OCI-LY1 (cell line): ENCODE results near the gene ST7L.

Experiments
- H2AFZ ChIP-seq: fragments of 200-600 bp; sonication (generic), shearing (Covaris generic); 2 replicates; pipeline ENCODE4 v1.6.0; 2014; ENCODE audit warnings: antibody characterized with exemption, mild to moderate bottlenecking, low read length
- H3F3A ChIP-seq: fragments of 200-600 bp; sonication (generic), shearing (Covaris generic); 2 replicates; pipeline ENCODE4 v1.6.0; 2014; ENCODE audit warnings: mild to moderate bottlenecking, antibody characterized with exemption, low read length, moderate library complexity; ENCODE audit not compliant: insufficient read depth
- H3K27ac ChIP-seq: fragments of 200-600 bp; sonication (generic); 2 replicates; pipeline ENCODE4 v1.5.1; 2014; ENCODE audit warnings: low read length, mixed run types, mild to moderate bottlenecking, low read depth; ENCODE audit not compliant: poor library complexity, severe bottlenecking
- H3K27me3 ChIP-seq: fragments of 200-600 bp; sonication (generic); 2 replicates; pipeline ENCODE4 v1.6.0; 2014; ENCODE audit warnings: antibody characterized with exemption, mild to moderate bottlenecking, low read length, moderate library complexity; ENCODE audit not compliant: insufficient read depth
- H3K36me3 ChIP-seq: fragments of 200-600 bp; sonication (generic); 2 replicates; pipeline ENCODE4 v1.6.1; 2014; ENCODE audit warnings: mild to moderate bottlenecking, antibody characterized with exemption, low read length, moderate library complexity, mixed read lengths; ENCODE audit not compliant: insufficient read depth
- H3K4me1 ChIP-seq: fragments of 200-600 bp; sonication (generic); 2 replicates; pipeline ENCODE4 v1.5.1; 2014; ENCODE audit warnings: mild to moderate bottlenecking, low read length, moderate library complexity; ENCODE audit not compliant: insufficient read depth, severe bottlenecking
- H3K4me2 ChIP-seq: fragments of 200-600 bp; sonication (generic), shearing (Covaris generic); 2 replicates; pipeline ENCODE4 v1.6.1; 2014; ENCODE audit warnings: low read length
- H3K4me3 ChIP-seq: fragments of 200-600 bp; sonication (generic); 2 replicates; pipeline ENCODE4 v1.5.1; 2014; ENCODE audit warnings: low read length, low read depth, mild to moderate bottlenecking, mixed read lengths; ENCODE audit not compliant: poor library complexity, severe bottlenecking
- H3K79me2 ChIP-seq: fragments of 200-600 bp; shearing (Covaris generic); 2 replicates; pipeline ENCODE4 v1.6.1; 2016; ENCODE audit warnings: mixed run types, low read length, mixed read lengths; ENCODE audit not compliant: insufficient read depth
- H3K9ac ChIP-seq: fragments of 200-600 bp; sonication (generic), shearing (Covaris generic); 2 replicates; pipeline ENCODE4 v1.6.1; 2014; ENCODE audit warnings: mild to moderate bottlenecking, low read length, mixed read lengths
- H3K9me2 ChIP-seq: fragments of 200-600 bp; sonication (generic), shearing (Covaris generic); 2 replicates; pipeline ENCODE4 v1.6.1; 2014; ENCODE audit warnings: low read depth, mild to moderate bottlenecking, low read length, mixed read lengths
- H3K9me3 ChIP-seq: fragments of 200-600 bp; shearing (Covaris generic); 2 replicates; pipeline ENCODE4 v1.6.1; 2014; ENCODE audit warnings: low read length, mixed read lengths
- H4K20me1 ChIP-seq: fragments of 200-600 bp; sonication (generic), shearing (Covaris generic); 2 replicates; pipeline ENCODE4 v1.6.0; 2016; ENCODE audit warnings: mild to moderate bottlenecking, low read length; ENCODE audit not compliant: insufficient read depth
- CTCF ChIP-seq: fragments of 200-600 bp; sonication (generic), shearing (Covaris generic); IDR thresholded peaks from 2 replicates; pipeline ENCODE4 v1.5.1; 2017; ENCODE audit warnings: mild to moderate bottlenecking, antibody characterized with exemption, low read length, moderate library complexity, mixed read lengths
- EZH2 ChIP-seq: fragments of 200-600 bp; sonication (generic), shearing (Covaris generic); IDR thresholded peaks from 2 replicates; pipeline ENCODE4 v1.8.0; 2017; ENCODE audit warnings: borderline replicate concordance, mixed run types, mild to moderate bottlenecking, antibody characterized with exemption, low read length, moderate library complexity, mixed read lengths

The ST7L gene

DNA sequence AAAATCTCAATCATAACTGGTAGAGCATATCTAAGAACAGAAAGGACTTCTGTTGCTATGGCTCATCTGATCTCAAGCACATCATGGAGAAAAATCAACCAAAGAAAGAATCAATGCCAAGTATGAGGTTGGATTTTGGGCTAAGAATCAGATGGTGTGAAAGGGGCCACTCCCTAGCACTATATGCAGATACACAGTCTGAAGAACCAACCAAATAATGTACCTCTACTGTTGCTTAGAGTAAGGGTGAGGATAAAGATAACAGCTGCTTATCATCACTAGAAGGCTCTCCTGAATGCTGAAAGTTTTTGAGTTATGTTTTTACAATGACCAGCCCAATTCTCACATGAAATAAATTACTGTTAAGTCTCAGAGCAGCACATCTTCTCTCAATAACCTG, 35.6 kb downstream of the ST7L start:
- Histone ChIP-seq H3K9ac (no peak overlapping the region), H4K20me1 (no peaks in the 10 kb centered on the region), H3K4me2 (no peak overlapping the region), H3F3A (no peaks in the 10 kb centered on the region), H3K36me3 (no peaks in the 10 kb centered on the region), H3K79me2 (no peaks in the 10 kb centered on the region), H3K27me3 (no peaks in the 10 kb centered on the region), H3K9me2 (no peaks in the 10 kb centered on the region), H2AFZ (no peak overlapping the region), H3K27ac (no peak overlapping the region), H3K4me1 (no peaks in the 10 kb centered on the region), H3K9me3 (peaks cover 7% of the 10 kb centered on the region; the same call in 1 of the 2 replicates), H3K4me3 (no peak overlapping the region)
- TF ChIP-seq CTCF, result no peak
- TF ChIP-seq EZH2, result no peak

- H4K20me1 ChIP-seq, result no peaks in the 10 kb centered on the region
- H3K27me3 ChIP-seq, result no peaks in the 10 kb centered on the region
- H3K36me3 ChIP-seq, result no peaks in the 10 kb centered on the region
- H2AFZ ChIP-seq, result no peak overlapping the region
- H3K79me2 ChIP-seq, result no peaks in the 10 kb centered on the region
- no peak overlapping the region for H3K4me3 ChIP-seq
- H3K9me2 ChIP-seq, result no peaks in the 10 kb centered on the region
- H3K9me3 ChIP-seq, result no peaks in the 10 kb centered on the region
- no peak overlapping the region for H3K27ac ChIP-seq
- no peak for TF ChIP-seq CTCF
- TF ChIP-seq EZH2, result no peak
- H3K4me1 ChIP-seq, result no peaks in the 10 kb centered on the region
- H3K9ac ChIP-seq, result no peak overlapping the region
- no peak overlapping the region for H3K4me2 ChIP-seq
- no peaks in the 10 kb centered on the region for H3F3A ChIP-seq
Measured at GRCh38 chr1:112581586-112582192, 37.3 kb downstream of the ST7L start.

GRCh38 chr1:112579801-112580510, 39.0 kb downstream of the ST7L start:
- Histone ChIP-seq H3K27ac (no peak overlapping the region), H3K4me3 (no peak overlapping the region), H4K20me1 (no peaks in the 10 kb centered on the region), H3K79me2 (no peaks in the 10 kb centered on the region), H3F3A (no peaks in the 10 kb centered on the region), H2AFZ (no peak overlapping the region), H3K4me2 (no peak overlapping the region), H3K27me3 (no peaks in the 10 kb centered on the region), H3K9me3 (no peaks in the 10 kb centered on the region), H3K4me1 (no peaks in the 10 kb centered on the region), H3K9ac (no peak overlapping the region), H3K9me2 (no peaks in the 10 kb centered on the region), H3K36me3 (no peaks in the 10 kb centered on the region)
- TF ChIP-seq EZH2, result no peak
- TF ChIP-seq CTCF, result no peak
